HEK293 (cell line): ENCODE data around the gene LAMA4.

Experiments used
- CTCF ChIA-PET: fragments of 350-600 bp; formaldehyde crosslinking; extraction: SDS; loops from one replicate; lab custom pipeline; 2021; ENCODE audit warnings: antibody characterized with exemption; lab: Yijun Ruan, JAX
- POLR2A ChIA-PET: fragments of 300-600 bp; formaldehyde crosslinking; extraction: SDS; loops from one replicate; lab custom pipeline; 2020; ENCODE audit warnings: antibody characterized with exemption, inconsistent platforms; lab: Yijun Ruan, JAX
- H3K27ac ChIP-seq: fragments of 200-500 bp; sonication (Bioruptor generic); 2 replicates; pipeline ENCODE4 v1.5.1; 2014; ENCODE audit warnings: low read depth, low read length, control low read depth, inconsistent platforms; ENCODE audit errors: extremely low read depth
- H3K36me3 ChIP-seq, 2 experiments: fragments of 200-500 bp in 1 of 2; sonication (Bioruptor generic) in 1 of 2; 1 replicate in 1 of 2; 2 replicates in 1 of 2; pipeline ENCODE4 v1.5.1; 2014 to 2017; ENCODE audit warnings: inconsistent platforms in 2 of 2, low read length in 2 of 2; ENCODE audit not compliant: control insufficient read depth in 2 of 2, insufficient read depth in 1 of 2
- H3K4me1 ChIP-seq: fragments of 200-500 bp; sonication (Bioruptor generic); 2 replicates; pipeline ENCODE4 v1.5.1; 2014; ENCODE audit warnings: mild to moderate bottlenecking, low read length, inconsistent platforms; ENCODE audit not compliant: control insufficient read depth, insufficient read depth
- H3K4me3 ChIP-seq: 2 replicates; pipeline ENCODE4 v1.5.1; 2011; ENCODE audit warnings: low read depth, mild to moderate bottlenecking, control low read depth, low read length, moderate library complexity
- H3K9me3 ChIP-seq: fragments of 200-500 bp; sonication (Bioruptor generic); 2 replicates; pipeline ENCODE4 v1.5.1; 2014; ENCODE audit warnings: low read depth, low read length, inconsistent platforms; ENCODE audit not compliant: control insufficient read depth, insufficient read depth
- MEIS1 ChIP-seq: sonication (generic); formaldehyde crosslinking; IDR thresholded peaks from 2 replicates; pipeline ENCODE4 v1.8.1; 2022; ENCODE audit warnings: missing genetic modification reagents, mild to moderate bottlenecking, borderline replicate concordance
- MZF1 ChIP-seq: fragments of 450-650 bp; formaldehyde crosslinking; IDR thresholded peaks from 2 replicates; pipeline ENCODE4 v1.5.1; 2017; ENCODE audit warnings: missing biosample characterization, missing genetic modification characterization, borderline replicate concordance
- TSHZ1 ChIP-seq: fragments of 450-650 bp; formaldehyde crosslinking; IDR thresholded peaks from 2 replicates; pipeline ENCODE4 v1.5.1; 2016; ENCODE audit warnings: missing biosample characterization, missing genetic modification characterization, borderline replicate concordance
- ZBTB21 ChIP-seq: fragments of 450-650 bp; formaldehyde crosslinking; IDR thresholded peaks from 2 replicates; pipeline ENCODE4 v1.5.1; 2017; ENCODE audit warnings: missing biosample characterization, missing genetic modification characterization
- ZBTB48 ChIP-seq: fragments of 450-650 bp; formaldehyde crosslinking; IDR thresholded peaks from 2 replicates; pipeline ENCODE4 v1.5.1; 2016; ENCODE audit warnings: missing biosample characterization, missing genetic modification characterization
- ZBTB49 ChIP-seq: fragments of 450-650 bp; formaldehyde crosslinking; IDR thresholded peaks from 2 replicates; pipeline ENCODE4 v1.5.1; 2016; ENCODE audit warnings: missing biosample characterization, missing genetic modification characterization, low read depth
- ZBTB8A ChIP-seq: fragments of 450-650 bp; formaldehyde crosslinking; IDR thresholded peaks from 2 replicates; pipeline ENCODE4 v1.5.1; 2016; ENCODE audit warnings: missing biosample characterization, missing genetic modification characterization
- ZFP41 ChIP-seq: fragments of 450-650 bp; formaldehyde crosslinking; IDR thresholded peaks from 2 replicates; pipeline ENCODE4 v1.5.1; 2016; ENCODE audit warnings: missing biosample characterization, missing genetic modification characterization, borderline replicate concordance
- ZNF16 ChIP-seq: fragments of 450-650 bp; formaldehyde crosslinking; IDR thresholded peaks from 2 replicates; pipeline ENCODE4 v1.5.1; 2016; ENCODE audit warnings: low read depth, missing biosample characterization, missing genetic modification characterization
- ZNF280D ChIP-seq: fragments of 450-650 bp; formaldehyde crosslinking; IDR thresholded peaks from 2 replicates; pipeline ENCODE4 v1.5.1; 2016; ENCODE audit warnings: missing biosample characterization, missing genetic modification characterization
- ZNF335 ChIP-seq: fragments of 450-650 bp; formaldehyde crosslinking; conservative IDR thresholded peaks from 2 replicates; pipeline ENCODE4 v1.5.1; 2016; ENCODE audit warnings: missing biosample characterization, missing genetic modification characterization
- ZNF473 ChIP-seq: fragments of 450-650 bp; formaldehyde crosslinking; IDR thresholded peaks from 2 replicates; pipeline ENCODE4 v1.5.1; 2017; ENCODE audit warnings: missing biosample characterization, missing genetic modification characterization
- ZNF530 ChIP-seq: fragments of 450-650 bp; formaldehyde crosslinking; IDR thresholded peaks from 2 replicates; pipeline ENCODE4 v1.5.1; 2016; ENCODE audit warnings: low read depth, missing biosample characterization, missing genetic modification characterization
- ZNF639 ChIP-seq: fragments of 450-650 bp; formaldehyde crosslinking; IDR thresholded peaks from 2 replicates; pipeline ENCODE4 v1.5.1; 2016; ENCODE audit warnings: missing biosample characterization, missing genetic modification characterization
- ZNF658 ChIP-seq: fragments of 450-650 bp; formaldehyde crosslinking; IDR thresholded peaks from 2 replicates; pipeline ENCODE4; 2016; ENCODE audit warnings: missing biosample characterization, missing genetic modification characterization
- ZNF660 ChIP-seq: fragments of 450-650 bp; IDR thresholded peaks from 2 replicates; pipeline ENCODE4 v1.5.1; 2018; ENCODE audit warnings: missing biosample characterization, mild to moderate bottlenecking, missing genetic modification characterization
- ZNF677 ChIP-seq: fragments of 450-650 bp; IDR thresholded peaks from 2 replicates; pipeline ENCODE4 v1.5.0; 2018; ENCODE audit warnings: missing biosample characterization, mild to moderate bottlenecking, missing genetic modification characterization, moderate library complexity
- ZSCAN23 ChIP-seq: fragments of 450-650 bp; formaldehyde crosslinking; IDR thresholded peaks from 2 replicates; pipeline ENCODE4 v1.5.1; 2016; ENCODE audit warnings: missing biosample characterization, missing genetic modification characterization
- ZSCAN30 ChIP-seq: fragments of 450-650 bp; IDR thresholded peaks from 2 replicates; pipeline ENCODE4 v1.5.1; 2018; ENCODE audit warnings: missing biosample characterization, mild to moderate bottlenecking, missing genetic modification characterization, moderate library complexity

LAMA4 gene

GRCh38 chr6:112172540-112172939 lies 81.8 kb downstream of the LAMA4 start:
- Histone ChIP-seq H3K9me3 (no peaks in the 10 kb centered on the region), H3K27ac (no peak overlapping the region), H3K4me3 (no peak overlapping the region), H3K4me1 (peaks cover 9% of the 10 kb centered on the region), H3K36me3 (peaks cover 0 to 3% of the 10 kb centered on the region in 2 experiments; a peak in 1 of 3 replicates)
- TF ChIP-seq MEIS1 (CRISPR knock-in tag) (no peak), ZNF530 (tag by site-specific recombination) (no peak), ZFP41 (no peak), ZNF16 (tag by site-specific recombination) (no peak), ZBTB48 (no peak), TSHZ1 (tag by site-specific recombination) (no peak), ZBTB21 (tag by site-specific recombination) (no peak), ZSCAN23 (no peak), ZBTB8A (tag by site-specific recombination) (no peak), ZNF660 (no peak), ZNF473 (tag by site-specific recombination) (no peak), ZNF639 (tag by site-specific recombination) (no peak), ZNF658 (tag by site-specific recombination) (no peak), ZNF335 (no peak), ZNF677 (no peak), ZBTB49 (tag by site-specific recombination) (no peak), MZF1 (tag by site-specific recombination) (no peak), ZNF280D (tag by site-specific recombination) (no peak), ZSCAN30 (tag by site-specific recombination) (no peak)
- ChIA-PET POLR2A (no interaction called here), CTCF (interaction anchor here (0.8 to 2.5 kb wide), 4 partner anchors 8 to 139 kb away, joined by 3 to 11 read pairs (median 6); partner anchors contain the start of genes FAM229B and TUBE1)
